Left renal pelvis (tissue), 4 donors: Measurements from ENCODE around the gene MBOAT2. TPM values are rescaled to one million over a fixed set of nuclear protein-coding genes. Genes with fewer than 3 reads are reported as not detected.
A peak's percentile ranks its signal among the peaks of the same experiment; 100 is the strongest.
"Not testable (repeated sequence)": the region's sequence is repeated elsewhere in the genome, so short reads cannot be mapped to it uniquely, and the experiment has no call there.

ENCODE experiments used
- DNase-seq, 4 donors: peaks; one replicate each; pipeline ENCODE4 v3.0.0-alpha.2; 2013; ENCODE audit warnings: low read depth in 4 of 4, low spot score in 3 of 4
- polyA plus RNA-seq, 4 donors: library from polyadenylated mRNA; unstranded; fragments of 120-200 nt; gene quantifications; one replicate each; pipeline ENCODE4 v1.2.1, GENCODE V29; 2013; ENCODE audit not compliant: insufficient read length in 4 of 4

Gene MBOAT2
- polyA plus RNA-seq, 4 donors: 59.3 to 79.9 (median 67.5) TPM

- DNase-seq: no peak
Observed at GRCh38 chr2:8907764-8908288, 95.7 kb downstream of the MBOAT2 start.

GRCh38 chr2:8903924-8904323, 99.6 kb downstream of the MBOAT2 start:
- not testable (repeated sequence) for DNase-seq

GRCh38 chr2:8902757-8903156, 100.7 kb downstream of the MBOAT2 start:
- DNase-seq: not testable (repeated sequence)

- not testable (repeated sequence) for DNase-seq
Observed at GRCh38 chr2:8897206-8897605, 106.3 kb downstream of the MBOAT2 start.

- not testable (repeated sequence) for DNase-seq
Observed at GRCh38 chr2:8896671-8897070, 106.8 kb downstream of the MBOAT2 start.

GRCh38 chr2:8895087-8895912, 108.2 kb downstream of the MBOAT2 start:
- DNase-seq: not testable (repeated sequence)

GRCh38 chr2:8893978-8894820, 109.3 kb downstream of the MBOAT2 start:
- DNase-seq: no peak

- DNase-seq: no peak
Observed at GRCh38 chr2:8893474-8893873, 110.0 kb downstream of the MBOAT2 start.

- DNase-seq: no peak
Observed at GRCh38 chr2:8892111-8892510, 111.4 kb downstream of the MBOAT2 start.

- DNase-seq: no peak
Observed at GRCh38 chr2:8889978-8890377, 113.5 kb downstream of the MBOAT2 start.

- no peak for DNase-seq
Observed at GRCh38 chr2:8888963-8889362, 114.5 kb downstream of the MBOAT2 start.

- DNase-seq: no peak
Observed at GRCh38 chr2:8886876-8887275, 116.6 kb downstream of the MBOAT2 start.

- DNase-seq: no peak
Observed at GRCh38 chr2:8886202-8886518, 117.3 kb downstream of the MBOAT2 start.

GRCh38 chr2:8885449-8886201, 117.9 kb downstream of the MBOAT2 start:
- DNase-seq: no peak

GRCh38 chr2:8884812-8885211, 118.7 kb downstream of the MBOAT2 start:
- DNase-seq: no peak

- no peak for DNase-seq
Observed at GRCh38 chr2:8882094-8882493, 121.4 kb downstream of the MBOAT2 start.

GRCh38 chr2:8877894-8878293, 125.6 kb downstream of the MBOAT2 start:
- DNase-seq: no peak

GRCh38 chr2:8877332-8877731, 126.2 kb downstream of the MBOAT2 start:
- no peak for DNase-seq

- DNase-seq: no peak
Observed at GRCh38 chr2:8876628-8877027, 126.9 kb downstream of the MBOAT2 start.

- peak in 2 of 4 donors; percentile 24 to 32 for DNase-seq
Observed at GRCh38 chr2:8872821-8873432, 130.6 kb downstream of the MBOAT2 start.
